Globus pallidus (tissue), 1 donor: ENCODE results near the gene GPR62.
"Not testable (repeated sequence)": the region's sequence is repeated elsewhere in the genome, so short reads cannot be mapped to it uniquely, and the experiment has no call there.

Experiments used
- DNase-seq: peaks from one replicate; pipeline ENCODE4 v3.0.0-alpha.2; 2015; ENCODE audit warnings: low spot score

The GPR62 gene

DNA sequence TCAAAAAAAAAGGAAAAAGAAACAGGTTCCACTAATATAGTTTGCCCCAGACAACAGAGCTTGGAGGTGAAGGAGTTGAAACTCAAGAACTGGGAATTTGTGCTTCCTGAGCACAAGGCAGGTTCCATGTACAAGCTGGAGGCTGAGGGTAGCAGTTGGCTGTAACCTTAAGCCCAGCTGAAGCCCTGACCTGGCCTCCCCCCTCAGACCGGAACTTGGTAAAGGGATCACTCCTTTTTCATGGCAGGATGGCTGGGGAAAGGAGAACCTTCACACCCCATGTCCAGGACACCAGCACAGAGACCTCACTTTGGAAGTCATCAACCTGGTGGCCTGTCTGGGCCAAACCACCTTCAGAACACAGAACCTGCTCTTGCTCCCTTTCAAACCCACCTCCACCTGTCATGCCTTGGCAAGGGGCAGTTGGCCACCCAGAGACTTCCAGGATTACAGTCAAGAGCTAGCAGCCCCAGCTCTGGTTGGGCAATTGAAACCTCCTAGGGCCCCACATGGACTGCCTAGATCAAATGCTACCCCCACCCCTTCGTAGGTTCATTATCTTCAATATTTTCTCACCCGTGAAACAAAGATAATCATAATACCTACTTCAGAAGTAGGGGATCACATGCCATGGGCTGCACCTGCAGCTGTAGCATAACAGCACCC lies 37.0 kb downstream of the GPR62 start:
- no peak for DNase-seq

DNA sequence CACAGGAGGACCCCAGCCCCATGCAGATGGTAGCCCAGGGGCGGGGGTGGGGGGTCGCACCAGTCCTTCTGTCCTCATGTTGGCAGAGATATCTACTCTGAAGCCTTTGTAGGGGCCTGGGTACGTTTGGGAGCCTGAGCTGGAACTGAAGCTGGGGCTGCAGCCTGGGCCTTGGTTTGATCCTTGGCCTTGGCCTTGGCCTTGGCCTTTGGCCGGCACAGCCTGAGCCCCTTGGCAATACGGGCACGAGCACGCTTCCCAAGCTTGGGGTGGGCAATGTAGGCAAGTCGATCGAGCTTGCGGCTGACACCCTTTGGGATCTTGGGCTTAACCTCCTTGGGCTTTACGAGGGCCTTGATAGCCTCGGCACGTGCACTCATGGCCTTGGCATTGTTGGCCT lies 38.5 kb downstream of the GPR62 start:
- DNase-seq = not testable (repeated sequence)

GRCh38 chr3:51994530-51994929 lies 39.3 kb downstream of the GPR62 start:
- no peak for DNase-seq

DNA sequence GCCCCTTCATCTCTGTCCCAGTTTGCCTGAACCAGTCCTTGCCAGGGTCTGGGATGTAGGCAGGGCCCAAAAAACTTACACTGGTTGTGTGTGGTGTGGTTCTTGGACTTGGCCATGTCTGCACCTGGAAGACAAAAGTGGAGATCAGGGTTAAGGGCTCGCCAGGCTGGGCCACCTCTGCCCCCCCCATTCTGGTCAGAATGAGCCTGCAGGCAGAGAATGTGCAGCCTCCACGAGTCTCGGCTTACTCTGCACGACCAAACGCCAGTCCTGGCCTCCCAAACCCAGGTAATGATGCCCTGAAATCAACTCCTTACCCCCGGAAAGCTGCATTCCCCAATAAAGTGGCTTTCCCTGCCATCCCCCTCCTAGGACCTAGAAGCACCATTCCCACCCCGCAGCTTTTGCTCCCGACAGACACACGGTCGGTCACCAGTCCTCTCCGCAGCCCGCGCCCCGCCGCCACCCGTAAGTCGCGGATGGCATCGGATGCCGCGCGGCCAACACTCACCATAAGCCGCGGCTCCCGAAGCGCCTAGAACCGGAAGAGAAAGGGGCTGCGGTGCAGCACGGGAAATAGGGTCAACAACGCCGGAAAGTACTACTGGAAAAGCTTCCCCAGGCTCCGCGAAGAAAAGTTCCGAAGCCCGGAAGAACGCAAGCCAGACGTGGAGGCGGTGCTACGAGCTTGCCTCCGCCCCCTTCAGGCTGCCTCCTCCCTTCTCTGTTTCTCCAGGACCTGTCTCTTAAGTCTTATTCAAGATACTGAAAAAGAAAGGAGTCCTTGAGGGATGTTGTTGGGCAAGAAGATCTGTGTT lies 40.4 kb downstream of the GPR62 start, which contains the start of gene RPL29:
Gene RPL29, minus strand, starts transcription at position 550 of the 818 bp plus-strand sequence. Its CDS starts 434 bp downstream, at position 116.
- DNase-seq = peak; percentile 93

GRCh38 chr3:51997172-51997571 lies 42.0 kb downstream of the GPR62 start:
- DNase-seq = no peak

DNA sequence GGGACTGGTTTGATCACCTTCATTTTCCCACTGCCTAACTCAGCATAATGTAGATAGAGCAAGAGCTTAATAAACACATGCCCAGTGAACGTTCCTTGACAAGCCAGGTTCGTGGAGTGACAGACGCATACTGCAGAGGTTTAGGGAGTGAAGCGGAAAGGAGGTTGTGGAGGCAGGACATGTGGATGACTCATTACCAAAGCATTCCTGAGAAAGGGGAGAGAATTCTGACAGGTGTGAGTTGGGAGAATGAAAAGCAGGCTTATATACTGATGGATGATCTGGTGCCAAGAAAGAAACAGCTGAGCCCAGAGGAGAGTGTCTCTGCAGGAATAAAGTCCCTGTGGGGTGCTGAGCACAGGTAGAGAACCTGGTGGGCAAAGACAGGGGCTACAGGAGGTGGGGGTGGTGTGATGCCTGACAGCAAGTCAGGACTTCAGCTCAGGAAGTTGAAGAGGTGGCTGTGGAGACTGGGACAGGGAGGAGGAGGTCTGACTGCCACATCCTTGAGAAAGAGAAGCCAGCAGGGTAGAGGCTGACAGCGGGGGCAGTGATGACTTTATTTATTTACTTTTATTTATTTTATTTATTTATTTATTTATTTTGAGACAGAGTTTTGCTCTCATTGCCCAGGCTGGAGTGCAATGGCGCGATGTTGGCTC lies 42.9 kb downstream of the GPR62 start:
- no peak for DNase-seq

DNA sequence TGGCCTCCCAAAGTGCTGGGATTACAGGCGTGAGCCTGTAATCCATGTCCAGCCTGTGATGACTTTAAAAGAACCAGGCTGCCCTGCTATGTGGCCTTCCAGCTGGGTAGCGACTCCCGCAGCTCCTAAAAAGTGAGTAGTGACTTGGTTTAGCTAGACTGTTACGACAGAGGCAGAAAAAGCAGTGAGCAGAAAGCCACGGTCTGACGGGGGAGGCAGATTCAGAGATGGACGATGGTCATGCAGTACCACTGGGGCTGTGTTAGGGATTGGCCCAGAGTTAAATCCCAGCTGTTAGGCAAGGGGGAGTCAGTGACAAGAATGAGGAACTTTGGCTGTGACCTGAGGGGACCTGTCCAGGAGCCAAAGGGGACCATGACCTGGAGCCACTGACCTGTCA lies 43.6 kb downstream of the GPR62 start:
- no peak for DNase-seq

DNA sequence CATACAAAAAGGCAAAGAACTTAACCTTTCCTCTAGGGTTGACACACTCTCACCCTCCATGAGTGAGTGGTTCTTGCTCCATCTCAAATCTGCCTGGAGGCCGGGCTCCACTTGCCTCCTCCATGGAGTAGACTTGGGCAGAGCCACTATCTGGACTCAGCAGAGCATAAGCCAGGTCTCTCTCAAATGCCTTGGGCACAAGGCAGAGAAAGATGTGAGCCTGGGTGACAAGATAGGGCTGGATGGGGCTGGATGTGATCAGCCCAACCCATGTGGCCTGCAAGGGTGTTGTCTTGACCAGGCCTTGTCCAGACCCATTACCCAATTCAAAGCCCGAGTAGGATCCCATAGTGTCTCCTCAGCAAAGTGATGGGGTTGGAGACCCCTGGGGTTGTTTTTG lies 44.7 kb downstream of the GPR62 start:
- no peak for DNase-seq

DNA sequence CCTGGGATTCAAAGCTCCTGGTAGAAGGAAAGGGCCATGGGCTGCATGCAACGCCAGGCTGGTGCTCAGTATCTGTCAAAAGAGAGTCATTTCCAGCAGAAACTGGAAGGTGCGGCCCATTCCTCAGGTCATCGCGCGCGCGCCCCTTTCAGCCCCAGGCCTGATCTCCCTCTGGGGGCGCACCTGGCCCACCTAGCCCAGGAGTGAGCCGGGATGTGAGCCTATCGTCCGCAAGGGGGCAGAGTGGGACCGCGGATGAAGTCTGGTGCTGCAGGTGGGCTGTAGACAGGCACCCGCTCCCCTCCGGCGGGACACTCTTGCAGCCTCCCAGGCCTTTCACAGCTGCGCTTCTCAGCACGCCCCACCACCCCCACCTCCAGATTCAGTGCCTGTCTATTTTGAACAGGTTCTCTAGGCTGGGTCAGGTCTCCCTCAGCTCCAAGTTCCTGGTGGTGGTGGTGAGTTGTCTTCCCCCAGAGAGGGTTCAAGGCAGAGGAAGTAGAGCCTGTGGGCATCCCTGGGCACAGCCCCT lies 46.3 kb downstream of the GPR62 start:
- no peak for DNase-seq

DNA sequence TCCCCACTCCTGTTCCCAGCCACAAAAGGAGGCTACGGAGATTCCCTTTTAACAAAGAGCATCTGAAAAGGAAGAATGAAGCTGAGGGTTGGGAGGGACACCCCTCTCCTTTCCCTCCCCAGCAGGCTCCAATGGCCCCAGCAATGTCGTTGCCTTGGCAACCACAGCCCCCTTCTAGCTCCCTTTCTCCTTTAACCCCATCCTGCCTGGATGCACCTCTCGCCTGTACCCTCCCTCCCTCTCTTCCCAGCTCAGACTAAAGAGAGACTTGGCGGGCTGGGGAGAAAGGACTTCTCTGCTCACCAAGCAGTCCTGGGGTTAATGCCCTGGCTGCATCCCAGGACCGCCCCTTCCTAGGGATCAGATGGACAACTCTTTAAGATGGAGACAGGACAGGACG lies 47.6 kb downstream of the GPR62 start:
- DNase-seq = no peak

- peak; percentile 83 for DNase-seq
Measured at GRCh38 chr3:52004163-52004787, 49.1 kb downstream of the GPR62 start.

- DNase-seq = no peak
Measured at GRCh38 chr3:52004906-52005395, 49.8 kb downstream of the GPR62 start.

- peak; percentile 52 for DNase-seq
Measured at GRCh38 chr3:52005571-52005986, 50.4 kb downstream of the GPR62 start.

DNA sequence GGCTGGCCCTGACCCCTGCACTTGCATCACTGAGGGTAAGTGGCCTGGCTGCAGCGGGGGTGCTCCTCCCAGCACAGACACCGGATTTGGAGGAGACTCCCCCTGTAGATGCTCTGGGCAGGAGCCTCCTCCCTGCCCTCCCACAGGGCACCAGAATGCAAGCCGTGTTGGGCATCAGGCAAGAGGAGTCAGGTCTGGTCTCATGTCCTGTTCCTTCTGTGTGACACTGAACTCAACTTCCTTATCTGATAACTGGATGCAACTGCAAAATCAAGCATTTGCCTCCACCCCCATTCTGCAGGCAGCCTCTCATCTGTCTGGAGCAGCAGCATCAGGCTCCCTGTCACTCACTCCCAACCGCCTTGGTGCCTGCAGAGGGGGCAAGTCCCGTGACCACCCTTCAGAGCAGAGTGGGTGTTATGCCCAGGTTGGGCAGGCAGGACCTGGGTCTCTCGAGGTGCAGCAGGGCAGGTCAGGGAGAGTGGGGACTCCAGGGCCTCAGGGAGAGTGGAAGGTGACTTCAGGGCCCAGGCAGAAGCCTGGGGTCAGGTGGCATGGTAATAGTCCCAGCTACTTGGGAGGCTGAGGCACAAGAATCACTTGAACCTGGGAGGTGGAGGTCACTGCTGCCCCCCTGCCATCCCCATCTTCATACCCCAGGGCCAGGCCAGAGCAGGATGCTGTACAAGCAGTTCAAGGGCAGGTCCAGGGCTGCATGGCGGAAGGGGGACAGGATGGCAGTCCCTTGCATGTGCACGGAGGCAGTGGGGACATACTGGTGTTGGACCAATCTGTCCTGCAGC lies 51.0 kb downstream of the GPR62 start:
- no peak for DNase-seq

- DNase-seq = no peak
Measured at GRCh38 chr3:52006820-52007133, 51.6 kb downstream of the GPR62 start.
